Measurements from ENCODE around the gene P3H2.

Gene P3H2

GRCh38 chr3:190122198-190122771 lies 1.6 kb upstream of the P3H2 start:
- DNase-seq: no peak

- no peak for DNase-seq
These were observed 686 bp upstream of the P3H2 start for GRCh38 chr3:190121383-190121782.

GRCh38 chr3:190121061-190121377 lies 322 bp upstream of the P3H2 start:
- DNase-seq: no peak

GRCh38 chr3:190119461-190120268 lies 1.0 kb downstream of the P3H2 start:
- DNase-seq: peak; percentile 0

- DNase-seq: no peak
These were observed 2.3 kb downstream of the P3H2 start for GRCh38 chr3:190118438-190118837.

GRCh38 chr3:190117981-190118380 lies 2.7 kb downstream of the P3H2 start:
- no peak for DNase-seq

GRCh38 chr3:190116551-190117067 lies 4.1 kb downstream of the P3H2 start:
- DNase-seq: no peak

- no peak for DNase-seq
These were observed 9.9 kb downstream of the P3H2 start for GRCh38 chr3:190110826-190111225.

GRCh38 chr3:190109441-190109840 lies 11.3 kb downstream of the P3H2 start:
- no peak for DNase-seq

- no peak for DNase-seq
These were observed 11.9 kb downstream of the P3H2 start for GRCh38 chr3:190108804-190109203.

- DNase-seq: no peak
These were observed 14.8 kb downstream of the P3H2 start for GRCh38 chr3:190105876-190106275.

- no peak for DNase-seq
These were observed 19.2 kb downstream of the P3H2 start for GRCh38 chr3:190101320-190102011.

GRCh38 chr3:190099099-190099498 lies 21.6 kb downstream of the P3H2 start:
- DNase-seq: no peak

GRCh38 chr3:190097617-190098016 lies 23.1 kb downstream of the P3H2 start:
- DNase-seq: no peak

- DNase-seq: no peak
These were observed 23.7 kb downstream of the P3H2 start for GRCh38 chr3:190097025-190097424.

GRCh38 chr3:190096345-190096744 lies 24.4 kb downstream of the P3H2 start:
- DNase-seq: no peak

- DNase-seq: no peak
These were observed 26.5 kb downstream of the P3H2 start for GRCh38 chr3:190094160-190094718.

GRCh38 chr3:190092250-190092649 lies 28.4 kb downstream of the P3H2 start:
- no peak for DNase-seq

- no peak for DNase-seq
These were observed 31.0 kb downstream of the P3H2 start for GRCh38 chr3:190089711-190090110.

- DNase-seq: no peak
These were observed 31.8 kb downstream of the P3H2 start for GRCh38 chr3:190088890-190089289.

- DNase-seq: no peak
These were observed 34.5 kb downstream of the P3H2 start for GRCh38 chr3:190086191-190086590.

- no peak for DNase-seq
These were observed 35.7 kb downstream of the P3H2 start for GRCh38 chr3:190084983-190085382.

- DNase-seq: no peak
These were observed 37.1 kb downstream of the P3H2 start for GRCh38 chr3:190083635-190084034.

- no peak for DNase-seq
These were observed 39.3 kb downstream of the P3H2 start for GRCh38 chr3:190081389-190081788.
